GM12892 (cell line): ENCODE results near the gene CALCOCO2.

Experiments used
- POLR2A ChIP-seq: IDR thresholded peaks from 2 replicates; pipeline ENCODE4 v1.6.1; 2011; ENCODE audit warnings: low read depth, low read length, control low read depth
- POLR2AphosphoS5 ChIP-seq: IDR thresholded peaks from 2 replicates; pipeline ENCODE4 v1.6.1; 2011; ENCODE audit warnings: low read depth, low read length, control low read depth
- TAF1 ChIP-seq: IDR thresholded peaks from 2 replicates; pipeline ENCODE4 v1.6.1; 2011; ENCODE audit warnings: low read depth, mild to moderate bottlenecking, control low read depth, low read length, borderline replicate concordance

- TF ChIP-seq POLR2AphosphoS5 (no peak), POLR2A (no peak), TAF1 (no peak)
These were observed 30.1 kb upstream of the CALCOCO2 start for GRCh38 chr17:48800626-48801217.
